Measurements from ENCODE around the gene C2orf68. TPM values are rescaled to one million over a fixed set of nuclear protein-coding genes. Genes with fewer than 3 reads are reported as not detected.

The C2orf68 gene
- total and polyA plus RNA-seq, 2 of the 13 experiments (the other 11 are each of a cell fraction or from before 2014, with no cell fraction given), result 47.1 to 77.4 TPM

DNA sequence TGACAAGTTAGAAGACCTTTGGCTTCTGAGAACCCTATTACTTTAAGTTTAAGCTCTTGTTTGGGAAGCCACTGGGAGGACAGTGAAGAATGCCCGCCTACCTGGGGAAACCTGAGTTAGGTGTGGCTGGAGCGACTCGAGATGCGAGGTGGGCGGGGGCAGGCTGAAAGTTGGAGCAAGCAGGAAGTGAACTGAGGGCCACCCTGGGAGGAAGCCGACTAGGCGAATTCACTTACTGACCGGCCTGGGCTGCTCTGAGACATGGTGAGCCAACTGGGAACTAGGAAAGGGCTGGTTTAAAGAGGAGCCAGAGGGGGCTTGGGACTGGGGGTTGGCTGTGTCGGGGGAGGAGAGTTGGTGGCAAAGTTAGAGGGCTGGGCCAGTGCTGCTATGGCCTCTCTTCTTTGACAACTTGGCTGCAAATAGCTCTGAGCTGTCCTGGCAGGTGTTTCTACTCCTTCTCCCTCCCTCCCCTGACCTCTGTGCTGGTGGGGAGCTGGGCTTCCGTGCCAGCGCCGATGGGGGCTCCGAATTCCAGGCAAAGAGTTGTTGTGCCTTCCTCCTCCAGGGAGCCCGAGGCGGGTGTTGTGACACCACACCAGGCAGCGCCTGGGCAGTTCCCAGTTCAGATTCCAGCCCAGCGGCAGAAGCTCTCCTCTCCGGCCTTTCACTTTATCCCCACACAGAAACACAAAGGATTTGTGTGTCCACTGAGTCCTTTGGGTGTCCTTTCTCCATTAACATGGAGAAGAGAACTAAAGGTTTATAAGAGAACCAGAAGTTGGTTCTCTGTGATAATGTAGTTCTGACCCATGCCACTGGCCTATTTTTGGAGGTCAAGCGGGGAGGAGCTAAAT lies 34.3 kb downstream of the C2orf68 start, which contains the start of gene VAMP8 (continued):
- TF ChIP-seq ZNF34 (CRISPR knock-in tag; IDR thresholded peaks at IDR 0.05; ENCODE audit: borderline replicate concordance), result no peak
- no peak for TF ChIP-seq EP300 (IDR thresholded peaks at IDR 0.05; ENCODE audit: low read depth in 2 of 2, low read length in 2 of 2)
- TF ChIP-seq EP300 (CRISPR knock-in tag; IDR thresholded peaks at IDR 0.05; ENCODE audit: borderline replicate concordance), result no peak
- no peak for TF ChIP-seq RFXAP (CRISPR knock-in tag; IDR thresholded peaks at IDR 0.05; ENCODE audit: borderline replicate concordance)
- TF ChIP-seq, protein P1, sequence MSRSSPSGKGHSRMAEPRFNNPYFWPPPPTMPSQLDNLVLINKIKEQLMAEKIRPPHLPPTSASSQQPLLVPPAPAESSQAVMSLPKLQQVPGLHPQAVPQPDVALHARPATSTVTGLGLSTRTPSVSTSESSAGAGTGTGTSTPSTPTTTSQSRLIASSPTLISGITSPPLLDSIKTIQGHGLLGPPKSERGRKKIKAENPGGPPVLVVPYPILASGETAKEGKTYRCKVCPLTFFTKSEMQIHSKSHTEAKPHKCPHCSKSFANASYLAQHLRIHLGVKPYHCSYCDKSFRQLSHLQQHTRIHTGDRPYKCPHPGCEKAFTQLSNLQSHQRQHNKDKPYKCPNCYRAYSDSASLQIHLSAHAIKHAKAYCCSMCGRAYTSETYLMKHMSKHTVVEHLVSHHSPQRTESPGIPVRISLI (CRISPR knock-in tag; IDR thresholded peaks at IDR 0.05; ENCODE audit: borderline replicate concordance), result no peak
- 0 out of 2 replicates have a peak, but pooled peaks have one; percentile 59 for TF ChIP-seq BRCA1 (CRISPR knock-in tag; IDR thresholded peaks at IDR 0.05)
- no peak for TF ChIP-seq MAFF (IDR thresholded peaks at IDR 0.05; ENCODE audit: low read depth, low read length)
- TF ChIP-seq RBFOX2 (IDR thresholded peaks at IDR 0.05; ENCODE audit: low read depth, low read length), result peak; percentile 47; the same call in 1 of the 2 replicates
- TF ChIP-seq ZSCAN31 (CRISPR knock-in tag; IDR thresholded peaks at IDR 0.05; ENCODE audit: low read depth), result peak; percentile 42
- no peak for TF ChIP-seq HES4 (CRISPR knock-in tag; IDR thresholded peaks at IDR 0.05; ENCODE audit: borderline replicate concordance)
- TF ChIP-seq ZNF121 (CRISPR knock-in tag; IDR thresholded peaks at IDR 0.05), result no peak; the same call in 1 of the 2 replicates
- TF ChIP-seq HOXD1 (CRISPR knock-in tag; IDR thresholded peaks at IDR 0.05), result no peak
- no peak for TF ChIP-seq ZNF256 (CRISPR knock-in tag; conservative IDR thresholded peaks at IDR 0.05)
- TF ChIP-seq, protein P2, sequence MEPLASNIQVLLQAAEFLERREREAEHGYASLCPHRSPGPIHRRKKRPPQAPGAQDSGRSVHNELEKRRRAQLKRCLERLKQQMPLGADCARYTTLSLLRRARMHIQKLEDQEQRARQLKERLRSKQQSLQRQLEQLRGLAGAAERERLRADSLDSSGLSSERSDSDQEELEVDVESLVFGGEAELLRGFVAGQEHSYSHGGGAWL (CRISPR knock-in tag; IDR thresholded peaks at IDR 0.05), result no peak
- TF ChIP-seq IKZF1 (IDR thresholded peaks at IDR 0.05), result no peak
- no peak; the same call in 1 of the 2 replicates for TF ChIP-seq TGIF2 (CRISPR knock-in tag; IDR thresholded peaks at IDR 0.05)
- TF ChIP-seq, protein P3, sequence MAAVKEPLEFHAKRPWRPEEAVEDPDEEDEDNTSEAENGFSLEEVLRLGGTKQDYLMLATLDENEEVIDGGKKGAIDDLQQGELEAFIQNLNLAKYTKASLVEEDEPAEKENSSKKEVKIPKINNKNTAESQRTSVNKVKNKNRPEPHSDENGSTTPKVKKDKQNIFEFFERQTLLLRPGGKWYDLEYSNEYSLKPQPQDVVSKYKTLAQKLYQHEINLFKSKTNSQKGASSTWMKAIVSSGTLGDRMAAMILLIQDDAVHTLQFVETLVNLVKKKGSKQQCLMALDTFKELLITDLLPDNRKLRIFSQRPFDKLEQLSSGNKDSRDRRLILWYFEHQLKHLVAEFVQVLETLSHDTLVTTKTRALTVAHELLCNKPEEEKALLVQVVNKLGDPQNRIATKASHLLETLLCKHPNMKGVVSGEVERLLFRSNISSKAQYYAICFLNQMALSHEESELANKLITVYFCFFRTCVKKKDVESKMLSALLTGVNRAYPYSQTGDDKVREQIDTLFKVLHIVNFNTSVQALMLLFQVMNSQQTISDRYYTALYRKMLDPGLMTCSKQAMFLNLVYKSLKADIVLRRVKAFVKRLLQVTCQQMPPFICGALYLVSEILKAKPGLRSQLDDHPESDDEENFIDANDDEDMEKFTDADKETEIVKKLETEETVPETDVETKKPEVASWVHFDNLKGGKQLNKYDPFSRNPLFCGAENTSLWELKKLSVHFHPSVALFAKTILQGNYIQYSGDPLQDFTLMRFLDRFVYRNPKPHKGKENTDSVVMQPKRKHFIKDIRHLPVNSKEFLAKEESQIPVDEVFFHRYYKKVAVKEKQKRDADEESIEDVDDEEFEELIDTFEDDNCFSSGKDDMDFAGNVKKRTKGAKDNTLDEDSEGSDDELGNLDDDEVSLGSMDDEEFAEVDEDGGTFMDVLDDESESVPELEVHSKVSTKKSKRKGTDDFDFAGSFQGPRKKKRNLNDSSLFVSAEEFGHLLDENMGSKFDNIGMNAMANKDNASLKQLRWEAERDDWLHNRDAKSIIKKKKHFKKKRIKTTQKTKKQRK (IDR thresholded peaks at IDR 0.05; ENCODE audit: low read length), result no peak
- TF ChIP-seq, protein P4, sequence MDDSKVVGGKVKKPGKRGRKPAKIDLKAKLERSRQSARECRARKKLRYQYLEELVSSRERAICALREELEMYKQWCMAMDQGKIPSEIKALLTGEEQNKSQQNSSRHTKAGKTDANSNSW (CRISPR knock-in tag; IDR thresholded peaks at IDR 0.05; ENCODE audit: borderline replicate concordance), result no peak
- TF ChIP-seq KLF9 (CRISPR knock-in tag; IDR thresholded peaks at IDR 0.05; ENCODE audit: low read depth), result no peak
- no peak for TF ChIP-seq ZKSCAN1 (IDR thresholded peaks at IDR 0.05; ENCODE audit: low read length)
- TF ChIP-seq CBX5 (CRISPR knock-in tag; IDR thresholded peaks at IDR 0.05; ENCODE audit: borderline replicate concordance), result no peak
- no peak for TF ChIP-seq SOX6 (IDR thresholded peaks at IDR 0.05)
- TF ChIP-seq SOX6 (CRISPR knock-in tag; IDR thresholded peaks at IDR 0.05), result 0 out of 2 replicates have a peak, but pooled peaks have one; percentile 10
- 0 out of 2 replicates have a peak, but pooled peaks have one; percentile 11 for TF ChIP-seq SP5 (CRISPR knock-in tag; IDR thresholded peaks at IDR 0.05; ENCODE audit: borderline replicate concordance, low read depth)
- TF ChIP-seq ZNF331 (CRISPR knock-in tag; IDR thresholded peaks at IDR 0.05), result no peak
- TF ChIP-seq, protein P5, sequence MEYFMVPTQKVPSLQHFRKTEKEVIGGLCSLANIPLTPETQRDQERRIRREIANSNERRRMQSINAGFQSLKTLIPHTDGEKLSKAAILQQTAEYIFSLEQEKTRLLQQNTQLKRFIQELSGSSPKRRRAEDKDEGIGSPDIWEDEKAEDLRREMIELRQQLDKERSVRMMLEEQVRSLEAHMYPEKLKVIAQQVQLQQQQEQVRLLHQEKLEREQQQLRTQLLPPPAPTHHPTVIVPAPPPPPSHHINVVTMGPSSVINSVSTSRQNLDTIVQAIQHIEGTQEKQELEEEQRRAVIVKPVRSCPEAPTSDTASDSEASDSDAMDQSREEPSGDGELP (IDR thresholded peaks at IDR 0.05; ENCODE audit: borderline replicate concordance, low read depth), result no peak; the same call in 1 of the 2 replicates
